GM12878 (cell line): ENCODE measurements around the gene MS4A2.

ENCODE experiments used
- BHLHE40 ChIP-seq, 2 experiments: fragments of 450-650 bp in 1 of 2; IDR thresholded peaks; 2 replicates each; pipeline ENCODE4 v1.6.1; 2011 to 2017; ENCODE audit warnings: low read depth in 2 of 2, borderline replicate concordance in 1 of 2, improper control_type of control experiment in 1 of 2, low read length in 1 of 2, mild to moderate bottlenecking in 1 of 2
- CEBPB ChIP-seq, 2 experiments: fragments of 150-350 bp in 1 of 2; IDR thresholded peaks; 2 replicates each; pipeline ENCODE4 v1.6.1; 2012 to 2014; ENCODE audit warnings: low read depth in 2 of 2, low read length in 2 of 2, borderline replicate concordance in 1 of 2, inconsistent platforms in 1 of 2
- CHD2 ChIP-seq: IDR thresholded peaks from 2 replicates; pipeline ENCODE4 v1.6.1; 2011; ENCODE audit warnings: low read depth, low read length, improper control_type of control experiment, borderline replicate concordance
- CTCF ChIP-seq, 3 experiments: IDR thresholded peaks in 2 of 3; conservative IDR thresholded peaks in 1 of 3; 2 replicates each; pipeline ENCODE4 v1.5.1; 2011; ENCODE audit warnings: low read depth in 3 of 3, low read length in 3 of 3, mild to moderate bottlenecking in 3 of 3, control low read depth in 2 of 3, moderate library complexity in 2 of 3, inconsistent platforms in 1 of 3, mixed read lengths in 1 of 3; ENCODE audit not compliant: control insufficient read depth in 2 of 3, insufficient read depth in 1 of 3; ENCODE audit errors: extremely low read depth in 1 of 3
- EZH2 ChIP-seq: IDR thresholded peaks from 2 replicates; pipeline ENCODE4 v1.6.1; 2012; ENCODE audit warnings: low read depth, mild to moderate bottlenecking, control low read depth, inconsistent platforms, low read length, borderline replicate concordance; ENCODE audit not compliant: control insufficient read depth
- GABPA ChIP-seq: IDR thresholded peaks from 2 replicates; pipeline ENCODE4 v1.6.1; 2014; ENCODE audit warnings: antibody characterized with exemption, low read depth, mild to moderate bottlenecking, inconsistent platforms
- MTA3 ChIP-seq: IDR thresholded peaks from 2 replicates; pipeline ENCODE4 v1.6.1; 2012; ENCODE audit warnings: low read length, inconsistent platforms, borderline replicate concordance
- NFYA ChIP-seq: IDR thresholded peaks from 2 replicates; pipeline ENCODE4 v1.6.1; 2011; ENCODE audit warnings: low read depth, mild to moderate bottlenecking, low read length, improper control_type of control experiment, borderline replicate concordance
- RAD51 ChIP-seq: fragments of 450-650 bp; IDR thresholded peaks from 2 replicates; pipeline ENCODE4 v1.6.1; 2016; ENCODE audit warnings: moderate library complexity, mild to moderate bottlenecking, inconsistent platforms
- ZNF592 ChIP-seq: fragments of 450-650 bp; IDR thresholded peaks from 2 replicates; pipeline ENCODE4 v1.6.1; 2017; ENCODE audit warnings: mild to moderate bottlenecking, moderate library complexity
- TF ChIP-seq, protein P1 (sequence below): IDR thresholded peaks from 2 replicates; pipeline ENCODE4 v1.6.1; 2012; ENCODE audit warnings: low read depth, low read length, improper control_type of control experiment
- TF ChIP-seq, protein P2 (sequence below): IDR thresholded peaks from 2 replicates; pipeline ENCODE4 v1.6.1; 2012; ENCODE audit warnings: improper control_type of control experiment, low read depth, low read length; ENCODE audit not compliant: insufficient replicate concordance
- TF ChIP-seq, protein P3 (sequence below): IDR thresholded peaks from 2 replicates; pipeline ENCODE4 v1.6.1; 2011; ENCODE audit warnings: low read depth, low read length, improper control_type of control experiment, borderline replicate concordance

- TF ChIP-seq, protein P1, sequence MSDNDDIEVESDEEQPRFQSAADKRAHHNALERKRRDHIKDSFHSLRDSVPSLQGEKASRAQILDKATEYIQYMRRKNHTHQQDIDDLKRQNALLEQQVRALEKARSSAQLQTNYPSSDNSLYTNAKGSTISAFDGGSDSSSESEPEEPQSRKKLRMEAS: no peak
- TF ChIP-seq CTCF (IDR thresholded peaks at IDR 0.05 in 2 of 3, conservative IDR thresholded peaks at IDR 0.05 in 1 of 3; ENCODE audit: control insufficient read depth in 2 of 3, extremely low read depth in 1 of 3, insufficient read depth in 1 of 3, low read depth in 3 of 3, low read length in 3 of 3) (no peak), EZH2 (no peak), NFYA (no peak), RAD51 (no peak), CEBPB (IDR thresholded peaks at IDR 0.05; ENCODE audit: borderline replicate concordance in 1 of 2, low read depth in 2 of 2, low read length in 2 of 2) (no peak), BHLHE40 (IDR thresholded peaks at IDR 0.05; ENCODE audit: borderline replicate concordance in 1 of 2, low read depth in 2 of 2, low read length in 1 of 2) (no peak), ZNF592 (no peak), GABPA (no peak), MTA3 (no peak), CHD2 (no peak)
- TF ChIP-seq, protein P2, sequence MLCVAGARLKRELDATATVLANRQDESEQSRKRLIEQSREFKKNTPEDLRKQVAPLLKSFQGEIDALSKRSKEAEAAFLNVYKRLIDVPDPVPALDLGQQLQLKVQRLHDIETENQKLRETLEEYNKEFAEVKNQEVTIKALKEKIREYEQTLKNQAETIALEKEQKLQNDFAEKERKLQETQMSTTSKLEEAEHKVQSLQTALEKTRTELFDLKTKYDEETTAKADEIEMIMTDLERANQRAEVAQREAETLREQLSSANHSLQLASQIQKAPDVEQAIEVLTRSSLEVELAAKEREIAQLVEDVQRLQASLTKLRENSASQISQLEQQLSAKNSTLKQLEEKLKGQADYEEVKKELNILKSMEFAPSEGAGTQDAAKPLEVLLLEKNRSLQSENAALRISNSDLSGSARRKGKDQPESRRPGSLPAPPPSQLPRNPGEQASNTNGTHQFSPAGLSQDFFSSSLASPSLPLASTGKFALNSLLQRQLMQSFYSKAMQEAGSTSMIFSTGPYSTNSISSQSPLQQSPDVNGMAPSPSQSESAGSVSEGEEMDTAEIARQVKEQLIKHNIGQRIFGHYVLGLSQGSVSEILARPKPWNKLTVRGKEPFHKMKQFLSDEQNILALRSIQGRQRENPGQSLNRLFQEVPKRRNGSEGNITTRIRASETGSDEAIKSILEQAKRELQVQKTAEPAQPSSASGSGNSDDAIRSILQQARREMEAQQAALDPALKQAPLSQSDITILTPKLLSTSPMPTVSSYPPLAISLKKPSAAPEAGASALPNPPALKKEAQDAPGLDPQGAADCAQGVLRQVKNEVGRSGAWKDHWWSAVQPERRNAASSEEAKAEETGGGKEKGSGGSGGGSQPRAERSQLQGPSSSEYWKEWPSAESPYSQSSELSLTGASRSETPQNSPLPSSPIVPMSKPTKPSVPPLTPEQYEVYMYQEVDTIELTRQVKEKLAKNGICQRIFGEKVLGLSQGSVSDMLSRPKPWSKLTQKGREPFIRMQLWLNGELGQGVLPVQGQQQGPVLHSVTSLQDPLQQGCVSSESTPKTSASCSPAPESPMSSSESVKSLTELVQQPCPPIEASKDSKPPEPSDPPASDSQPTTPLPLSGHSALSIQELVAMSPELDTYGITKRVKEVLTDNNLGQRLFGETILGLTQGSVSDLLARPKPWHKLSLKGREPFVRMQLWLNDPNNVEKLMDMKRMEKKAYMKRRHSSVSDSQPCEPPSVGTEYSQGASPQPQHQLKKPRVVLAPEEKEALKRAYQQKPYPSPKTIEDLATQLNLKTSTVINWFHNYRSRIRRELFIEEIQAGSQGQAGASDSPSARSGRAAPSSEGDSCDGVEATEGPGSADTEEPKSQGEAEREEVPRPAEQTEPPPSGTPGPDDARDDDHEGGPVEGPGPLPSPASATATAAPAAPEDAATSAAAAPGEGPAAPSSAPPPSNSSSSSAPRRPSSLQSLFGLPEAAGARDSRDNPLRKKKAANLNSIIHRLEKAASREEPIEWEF: no peak
- TF ChIP-seq, protein P3, sequence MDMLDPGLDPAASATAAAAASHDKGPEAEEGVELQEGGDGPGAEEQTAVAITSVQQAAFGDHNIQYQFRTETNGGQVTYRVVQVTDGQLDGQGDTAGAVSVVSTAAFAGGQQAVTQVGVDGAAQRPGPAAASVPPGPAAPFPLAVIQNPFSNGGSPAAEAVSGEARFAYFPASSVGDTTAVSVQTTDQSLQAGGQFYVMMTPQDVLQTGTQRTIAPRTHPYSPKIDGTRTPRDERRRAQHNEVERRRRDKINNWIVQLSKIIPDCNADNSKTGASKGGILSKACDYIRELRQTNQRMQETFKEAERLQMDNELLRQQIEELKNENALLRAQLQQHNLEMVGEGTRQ: no peak
Measured at GRCh38 chr11:60078745-60079144, 9.7 kb upstream of the MS4A2 start.
